ENCODE results near the gene SSC5D. TPM values are rescaled to one million over a fixed set of nuclear protein-coding genes. Genes with fewer than 3 reads are reported as not detected.
A peak's percentile ranks its signal among the peaks of the same experiment; 100 is the strongest.

SSC5D gene
- total RNA-seq, 1 donor from 2014 or later = 1.3 TPM

DNA sequence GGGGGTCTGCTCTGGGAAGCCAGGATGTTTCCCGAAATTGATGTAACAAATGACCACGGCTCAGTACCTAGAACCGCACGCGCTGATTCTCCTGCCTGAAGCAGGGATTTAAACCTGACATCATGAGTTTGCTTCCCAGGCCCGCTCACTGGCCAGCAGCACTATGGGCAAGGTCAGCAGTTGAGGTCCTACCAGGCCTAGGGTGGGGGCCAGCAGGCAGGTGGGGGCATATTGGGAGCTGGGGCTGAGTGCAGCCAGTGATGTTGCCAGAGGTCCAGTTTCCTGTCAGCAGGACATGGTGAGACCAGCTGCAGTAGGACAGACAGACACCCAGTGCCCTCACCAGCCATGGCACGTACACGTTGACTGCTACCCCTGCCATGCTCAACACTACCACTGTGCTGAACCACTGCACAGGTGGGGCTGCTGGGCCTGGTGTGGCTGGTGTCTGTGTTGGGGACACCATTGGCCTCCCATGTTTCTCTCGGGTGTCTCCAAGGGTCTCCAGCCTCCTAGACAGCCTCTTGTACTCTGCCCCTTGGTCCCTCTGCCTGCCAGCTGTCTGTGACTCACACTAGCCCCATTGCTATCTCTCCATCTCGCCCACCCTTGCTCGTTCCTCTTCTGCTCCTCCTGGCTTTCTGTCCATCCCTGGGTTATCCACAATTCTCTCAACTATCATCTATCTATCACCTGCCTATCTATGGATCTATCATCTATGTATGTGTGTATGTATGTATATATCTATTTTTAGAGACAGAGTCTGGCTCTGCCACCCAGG lies 22.6 kb upstream of the SSC5D start:
- TF ChIP-seq, protein P1, sequence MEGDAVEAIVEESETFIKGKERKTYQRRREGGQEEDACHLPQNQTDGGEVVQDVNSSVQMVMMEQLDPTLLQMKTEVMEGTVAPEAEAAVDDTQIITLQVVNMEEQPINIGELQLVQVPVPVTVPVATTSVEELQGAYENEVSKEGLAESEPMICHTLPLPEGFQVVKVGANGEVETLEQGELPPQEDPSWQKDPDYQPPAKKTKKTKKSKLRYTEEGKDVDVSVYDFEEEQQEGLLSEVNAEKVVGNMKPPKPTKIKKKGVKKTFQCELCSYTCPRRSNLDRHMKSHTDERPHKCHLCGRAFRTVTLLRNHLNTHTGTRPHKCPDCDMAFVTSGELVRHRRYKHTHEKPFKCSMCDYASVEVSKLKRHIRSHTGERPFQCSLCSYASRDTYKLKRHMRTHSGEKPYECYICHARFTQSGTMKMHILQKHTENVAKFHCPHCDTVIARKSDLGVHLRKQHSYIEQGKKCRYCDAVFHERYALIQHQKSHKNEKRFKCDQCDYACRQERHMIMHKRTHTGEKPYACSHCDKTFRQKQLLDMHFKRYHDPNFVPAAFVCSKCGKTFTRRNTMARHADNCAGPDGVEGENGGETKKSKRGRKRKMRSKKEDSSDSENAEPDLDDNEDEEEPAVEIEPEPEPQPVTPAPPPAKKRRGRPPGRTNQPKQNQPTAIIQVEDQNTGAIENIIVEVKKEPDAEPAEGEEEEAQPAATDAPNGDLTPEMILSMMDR (conservative IDR thresholded peaks at IDR 0.05) = no peak
- peaks cover 10% of the 10 kb centered on the region for H3K27me3 Mint-ChIP-seq (ENCODE audit: low read depth)
- H3K4me3 Mint-ChIP-seq = peak overlapping the region; percentile 47
- H3K27ac Mint-ChIP-seq (ENCODE audit: unreplicated experiment) = no peak overlapping the region
- no peaks in the 10 kb centered on the region for H3K36me3 Mint-ChIP-seq (ENCODE audit: low read depth)
- no peaks in the 10 kb centered on the region for H3K9me3 Mint-ChIP-seq
- peaks cover 10% of the 10 kb centered on the region for H3K4me1 Mint-ChIP-seq
- no peak for DNase-seq (ENCODE audit: low read depth, low spot score)

- TF ChIP-seq, protein P1 (conservative IDR thresholded peaks at IDR 0.05) = no peak
- DNase-seq (ENCODE audit: low read depth, low spot score) = no peak
- H3K27me3 Mint-ChIP-seq (ENCODE audit: low read depth) = peaks cover 10% of the 10 kb centered on the region
- H3K36me3 Mint-ChIP-seq (ENCODE audit: low read depth) = no peaks in the 10 kb centered on the region
- peak overlapping the region; percentile 47 for H3K4me3 Mint-ChIP-seq
- H3K27ac Mint-ChIP-seq (ENCODE audit: unreplicated experiment) = no peak overlapping the region
- H3K9me3 Mint-ChIP-seq = no peaks in the 10 kb centered on the region
- H3K4me1 Mint-ChIP-seq = peaks cover 6% of the 10 kb centered on the region
These were observed 22.0 kb upstream of the SSC5D start for GRCh38 chr19:55466241-55466614.

DNA sequence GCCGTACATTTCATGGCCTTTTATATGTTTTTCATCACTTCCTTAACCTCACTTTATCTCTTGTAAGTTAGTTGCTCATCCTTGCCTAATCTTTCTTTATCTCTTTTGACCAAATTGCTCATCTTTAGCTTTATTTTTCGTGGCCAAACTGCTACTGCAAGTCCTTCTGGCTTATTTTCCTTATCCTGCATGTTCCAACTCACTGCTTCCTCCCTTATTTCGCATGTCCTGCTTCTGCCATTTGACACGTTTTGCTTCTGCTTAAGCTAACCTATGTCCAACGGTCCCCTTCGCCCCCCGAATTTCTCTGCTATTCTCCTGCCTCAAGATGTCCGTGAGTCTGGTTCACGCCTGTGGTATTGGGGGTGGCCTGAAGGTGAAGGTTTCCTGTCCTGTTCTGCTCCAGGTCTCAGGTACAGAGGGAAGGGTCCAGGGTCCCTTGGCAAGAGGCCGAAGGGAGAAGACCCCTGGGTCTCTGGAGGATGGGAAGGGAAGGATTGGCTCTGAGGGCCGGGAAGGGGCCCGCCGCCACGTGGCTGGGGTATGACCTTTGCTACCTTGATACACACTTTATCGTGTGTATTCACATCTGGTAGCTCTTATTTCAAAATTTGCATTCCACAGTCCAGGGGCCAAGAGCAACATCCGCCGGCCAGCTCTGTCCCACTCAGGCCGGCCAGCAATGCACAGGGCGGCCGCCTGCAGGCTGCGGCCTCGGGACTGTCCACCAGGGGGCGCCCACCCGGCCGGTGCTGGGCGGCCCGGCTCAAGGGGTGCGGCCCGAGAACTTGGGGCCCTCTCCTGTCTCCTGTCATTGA lies 20.8 kb upstream of the SSC5D start:
- H3K4me1 Mint-ChIP-seq = no peaks in the 10 kb centered on the region
- peak overlapping the region; percentile 5 for H3K27ac Mint-ChIP-seq (ENCODE audit: unreplicated experiment)
- DNase-seq (ENCODE audit: low read depth, low spot score) = peak; percentile 75
- TF ChIP-seq, protein P1 (conservative IDR thresholded peaks at IDR 0.05) = peak; percentile 98
- no peaks in the 10 kb centered on the region for H3K36me3 Mint-ChIP-seq (ENCODE audit: low read depth)
- no peak overlapping the region for H3K4me3 Mint-ChIP-seq
- H3K27me3 Mint-ChIP-seq (ENCODE audit: low read depth) = peaks cover 6% of the 10 kb centered on the region
- H3K9me3 Mint-ChIP-seq = no peaks in the 10 kb centered on the region

GRCh38 chr19:55468054-55468393 lies 20.2 kb upstream of the SSC5D start:
- Mint-ChIP-seq H3K27me3 (ENCODE audit: low read depth) (peaks cover 6% of the 10 kb centered on the region), H3K9me3 (no peaks in the 10 kb centered on the region), H3K4me1 (peaks cover under 1% of the 10 kb centered on the region), H3K4me3 (no peak overlapping the region), H3K27ac (ENCODE audit: unreplicated experiment) (no peak overlapping the region), H3K36me3 (ENCODE audit: low read depth) (no peaks in the 10 kb centered on the region)
- no peak for DNase-seq (ENCODE audit: low read depth, low spot score)
- TF ChIP-seq, protein P1 (conservative IDR thresholded peaks at IDR 0.05) = no peak

DNA sequence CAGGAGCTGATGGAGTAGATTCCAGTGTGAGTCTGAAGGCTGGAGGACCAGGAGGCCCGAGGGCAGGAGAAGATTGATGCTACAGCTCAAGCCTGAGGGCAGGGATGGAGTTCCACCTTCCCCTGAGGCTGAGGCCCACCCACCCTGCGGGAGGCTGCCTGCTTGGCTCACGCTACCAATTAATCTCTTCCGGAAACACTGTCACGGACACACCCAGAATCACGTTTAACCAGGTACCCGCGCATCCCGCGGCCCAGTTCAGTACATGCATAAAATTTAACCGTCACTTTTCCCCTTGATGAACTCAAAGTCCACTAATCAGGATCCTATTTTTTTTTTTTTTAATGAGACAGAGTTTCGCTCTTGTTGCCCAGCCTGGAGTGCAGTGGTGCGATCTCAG lies 17.0 kb upstream of the SSC5D start:
- Mint-ChIP-seq H3K27ac (ENCODE audit: unreplicated experiment) (no peak overlapping the region), H3K36me3 (ENCODE audit: low read depth) (no peaks in the 10 kb centered on the region), H3K27me3 (ENCODE audit: low read depth) (peaks cover 4% of the 10 kb centered on the region), H3K4me3 (no peak overlapping the region), H3K4me1 (peaks cover 15% of the 10 kb centered on the region), H3K9me3 (no peaks in the 10 kb centered on the region)
- TF ChIP-seq, protein P1 (conservative IDR thresholded peaks at IDR 0.05) = no peak
- DNase-seq (ENCODE audit: low read depth, low spot score) = no peak
